ENCODE measurements around the gene CPE. TPM values are rescaled to one million over a fixed set of nuclear protein-coding genes. Genes with fewer than 3 reads are reported as not detected.

CPE gene
- total RNA-seq, 1 donor: 79.4 TPM

GRCh38 chr4:165364452-165365080, 14.2 kb upstream of the CPE start:
- H3K4me3 ChIP-seq (ENCODE audit: low read depth, low read length): no peak overlapping the region
- TF ChIP-seq CTCF (IDR thresholded peaks at IDR 0.05; ENCODE audit: insufficient read depth, low read length): no peak
- DNase-seq (ENCODE audit: low read depth): peak; percentile 59

- H3K4me3 ChIP-seq (ENCODE audit: low read depth, low read length): no peak overlapping the region
- peak; percentile 37 for DNase-seq (ENCODE audit: low read depth)
- no peak for TF ChIP-seq CTCF (IDR thresholded peaks at IDR 0.05; ENCODE audit: insufficient read depth, low read length)
Observed at GRCh38 chr4:165367040-165367439, 11.8 kb upstream of the CPE start.

- no peak for DNase-seq (ENCODE audit: low read depth)
Observed at GRCh38 chr4:165368114-165368513, 10.7 kb upstream of the CPE start.

GRCh38 chr4:165368567-165368966, 10.2 kb upstream of the CPE start:
- DNase-seq (ENCODE audit: low read depth): no peak
- H3K4me3 ChIP-seq (ENCODE audit: low read depth, low read length): no peak overlapping the region
- TF ChIP-seq CTCF (IDR thresholded peaks at IDR 0.05; ENCODE audit: insufficient read depth, low read length): no peak

More at GRCh38 chr4:165368114-165368513, 10.7 kb upstream of the CPE start:
- H3K4me3 ChIP-seq (ENCODE audit: low read depth, low read length): no peak overlapping the region
- no peak for TF ChIP-seq CTCF (IDR thresholded peaks at IDR 0.05; ENCODE audit: insufficient read depth, low read length)

GRCh38 chr4:165369522-165369921, 9.3 kb upstream of the CPE start:
- no peak overlapping the region for H3K4me3 ChIP-seq (ENCODE audit: low read depth, low read length)
- no peak for DNase-seq (ENCODE audit: low read depth)
- TF ChIP-seq CTCF (IDR thresholded peaks at IDR 0.05; ENCODE audit: insufficient read depth, low read length): no peak

GRCh38 chr4:165370530-165370929, 8.3 kb upstream of the CPE start:
- DNase-seq (ENCODE audit: low read depth): no peak
- TF ChIP-seq CTCF (IDR thresholded peaks at IDR 0.05; ENCODE audit: insufficient read depth, low read length): no peak
- no peak overlapping the region for H3K4me3 ChIP-seq (ENCODE audit: low read depth, low read length)

- DNase-seq (ENCODE audit: low read depth): no peak
- no peak for TF ChIP-seq CTCF (IDR thresholded peaks at IDR 0.05; ENCODE audit: insufficient read depth, low read length)
- H3K4me3 ChIP-seq (ENCODE audit: low read depth, low read length): no peak overlapping the region
Observed at GRCh38 chr4:165375465-165375864, 3.3 kb upstream of the CPE start.

Measured in fibroblast of the aortic adventitia (primary cell).